ENCODE results near the gene GPD1L. TPM values are rescaled to one million over a fixed set of nuclear protein-coding genes. Genes with fewer than 3 reads are reported as not detected.

The GPD1L gene
- total RNA-seq, 1 experiment from 2014 or later, result 9.3 TPM

DNA sequence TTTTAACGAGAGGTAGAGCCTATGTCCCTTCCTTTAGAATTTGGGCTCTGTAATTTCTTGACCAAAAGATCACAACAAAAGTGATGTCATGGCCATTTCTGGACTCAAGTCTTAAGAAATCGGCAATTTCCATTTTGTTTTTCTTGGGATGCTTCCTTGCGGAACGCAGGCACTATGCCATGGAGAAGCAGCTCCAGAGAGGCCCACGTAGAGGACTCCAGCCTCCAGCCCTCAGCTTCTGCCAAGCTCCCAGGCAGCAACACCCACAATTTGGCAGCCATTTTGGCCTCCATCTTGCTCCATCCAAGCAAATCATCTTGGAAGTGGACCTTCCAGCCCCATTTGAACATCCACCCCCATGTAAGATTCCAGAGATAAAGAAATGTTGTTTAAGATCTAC, 6.0 kb upstream of the GPD1L start:
- Mint-ChIP-seq H3K4me1 (ENCODE audit: low read depth, unreplicated experiment) (peaks cover 3% of the 10 kb centered on the region), H3K9me3 (ENCODE audit: unreplicated experiment) (peaks cover 33% of the 10 kb centered on the region), H3K4me3 (ENCODE audit: unreplicated experiment) (no peak overlapping the region), H3K27ac (ENCODE audit: unreplicated experiment) (no peak overlapping the region), H3K36me3 (ENCODE audit: insufficient read depth, unreplicated experiment) (no peaks in the 10 kb centered on the region), H3K27me3 (ENCODE audit: insufficient read depth, unreplicated experiment) (no peaks in the 10 kb centered on the region)
- BruUV-seq (replicated peaks), result no TSS peak
- Histone ChIP-seq H3K36me3 (ENCODE audit: control insufficient read depth, insufficient read depth, low read length) (no peaks in the 10 kb centered on the region), H3K9me3 (peaks cover 8% of the 10 kb centered on the region; the same call in 1 of the 2 replicates), H3K4me1 (peaks cover under 1% of the 10 kb centered on the region), H3K27me3 (replicated peaks; ENCODE audit: control insufficient read depth, insufficient read depth, low read length) (no peaks in the 10 kb centered on the region), H3K4me3 (ENCODE audit: low read depth, low read length) (no peak overlapping the region)
- DNase-seq, result no peak
- intact Hi-C loops (cut with micrococcal nuclease; ENCODE audit: unreplicated experiment), result no loop called here
- no peak for TF ChIP-seq CTCF (IDR thresholded peaks at IDR 0.05; ENCODE audit: insufficient read depth in 1 of 2, low read depth in 1 of 2, low read length in 1 of 2, severe bottlenecking in 1 of 2, unreplicated experiment in 1 of 2)
- CTCF ChIA-PET, result no interaction called here
- POLR2A ChIA-PET, result no interaction called here

DNA sequence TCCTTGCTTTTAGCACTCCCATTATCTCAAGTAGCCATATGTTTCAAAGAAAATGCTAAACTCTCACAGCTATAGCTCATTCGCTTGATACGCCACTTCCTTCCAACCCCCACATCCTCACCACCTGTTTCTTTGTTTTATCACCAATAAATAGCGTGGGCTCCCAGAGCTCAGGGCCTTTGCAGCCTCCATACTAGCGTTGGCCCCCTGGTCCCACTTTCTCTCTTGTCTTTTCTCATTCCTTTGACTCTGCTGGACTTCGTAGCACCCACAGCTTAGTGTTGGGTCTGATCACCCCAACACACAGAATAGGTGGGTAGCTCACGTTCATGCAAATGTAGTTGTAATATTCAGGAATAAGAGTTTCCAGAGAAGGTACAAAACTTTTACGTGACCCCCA, 4.1 kb upstream of the GPD1L start:
- Mint-ChIP-seq H3K36me3 (ENCODE audit: insufficient read depth, unreplicated experiment) (peaks cover 6% of the 10 kb centered on the region), H3K27me3 (ENCODE audit: insufficient read depth, unreplicated experiment) (no peaks in the 10 kb centered on the region), H3K4me3 (ENCODE audit: unreplicated experiment) (no peak overlapping the region), H3K4me1 (ENCODE audit: low read depth, unreplicated experiment) (peaks cover 10% of the 10 kb centered on the region), H3K9me3 (ENCODE audit: unreplicated experiment) (peaks cover 33% of the 10 kb centered on the region), H3K27ac (ENCODE audit: unreplicated experiment) (no peak overlapping the region)
- intact Hi-C loops (cut with micrococcal nuclease; ENCODE audit: unreplicated experiment), result no loop called here
- Histone ChIP-seq H3K9me3 (peaks cover 8% of the 10 kb centered on the region; the same call in 1 of the 2 replicates), H3K4me1 (peaks cover 7% of the 10 kb centered on the region), H3K36me3 (ENCODE audit: control insufficient read depth, insufficient read depth, low read length) (no peaks in the 10 kb centered on the region), H3K27me3 (replicated peaks; ENCODE audit: control insufficient read depth, insufficient read depth, low read length) (no peaks in the 10 kb centered on the region), H3K4me3 (ENCODE audit: low read depth, low read length) (no peak overlapping the region)
- ChIA-PET POLR2A (no interaction called here), CTCF (no interaction called here)
- BruUV-seq (replicated peaks), result no TSS peak
- DNase-seq, result no peak
- TF ChIP-seq CTCF (IDR thresholded peaks at IDR 0.05; ENCODE audit: insufficient read depth in 1 of 2, low read depth in 1 of 2, low read length in 1 of 2, severe bottlenecking in 1 of 2, unreplicated experiment in 1 of 2), result no peak

DNA sequence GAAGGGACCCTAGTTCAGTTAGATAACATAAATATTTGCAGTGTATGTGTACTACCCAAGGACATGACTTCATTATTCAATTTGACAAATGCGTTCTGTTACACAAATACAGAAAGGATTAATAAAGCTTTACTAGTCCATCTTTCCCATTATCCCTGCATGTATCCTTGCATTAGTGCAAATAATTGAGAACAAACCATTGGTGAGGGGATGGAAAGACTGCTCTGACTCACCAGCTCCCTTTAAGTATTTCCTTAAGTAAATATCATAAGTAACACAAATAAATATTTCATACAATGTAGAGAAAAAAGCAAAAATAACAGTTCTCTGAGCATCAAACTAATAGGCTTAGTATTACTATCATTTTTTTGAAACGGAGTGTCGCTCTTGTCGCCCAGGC, 1.9 kb upstream of the GPD1L start:
- ChIA-PET POLR2A (no interaction called here), CTCF (no interaction called here)
- H3K4me1 Mint-ChIP-seq (ENCODE audit: low read depth, unreplicated experiment), result peaks cover 10% of the 10 kb centered on the region
- no peak for DNase-seq
- peaks cover 6% of the 10 kb centered on the region for H3K36me3 Mint-ChIP-seq (ENCODE audit: insufficient read depth, unreplicated experiment)
- no peaks in the 10 kb centered on the region for H3K36me3 ChIP-seq (ENCODE audit: control insufficient read depth, insufficient read depth, low read length)
- H3K4me1 ChIP-seq, result peaks cover 7% of the 10 kb centered on the region
- H3K4me3 Mint-ChIP-seq (ENCODE audit: unreplicated experiment), result no peak overlapping the region
- no peak overlapping the region for H3K27ac Mint-ChIP-seq (ENCODE audit: unreplicated experiment)
- peaks cover 8% of the 10 kb centered on the region; the same call in 1 of the 2 replicates for H3K9me3 ChIP-seq
- H3K27me3 ChIP-seq (replicated peaks; ENCODE audit: control insufficient read depth, insufficient read depth, low read length), result no peaks in the 10 kb centered on the region
- H3K4me3 ChIP-seq (ENCODE audit: low read depth, low read length), result no peak overlapping the region
- peaks cover 23% of the 10 kb centered on the region for H3K9me3 Mint-ChIP-seq (ENCODE audit: unreplicated experiment)
- BruUV-seq (replicated peaks), result no TSS peak
- TF ChIP-seq CTCF (IDR thresholded peaks at IDR 0.05; ENCODE audit: insufficient read depth in 1 of 2, low read depth in 1 of 2, low read length in 1 of 2, severe bottlenecking in 1 of 2, unreplicated experiment in 1 of 2), result no peak
- no peaks in the 10 kb centered on the region for H3K27me3 Mint-ChIP-seq (ENCODE audit: insufficient read depth, unreplicated experiment)
- intact Hi-C loops (cut with micrococcal nuclease; ENCODE audit: unreplicated experiment), result no loop called here

Data from Caco-2 (cell line).